Cardiac fibroblast (primary cell): Measurements from ENCODE around the gene EDARADD.
"Not testable (repeated sequence)": the region's sequence is repeated elsewhere in the genome, so short reads cannot be mapped to it uniquely, and the experiment has no call there.

Experiments
- DNase-seq, 2 donors: peaks; one replicate each; pipeline versions ENCODE4 v3.0.0 to v3.0.0-alpha.2; 2010; ENCODE audit warnings: low read depth in 2 of 2
- H3K4me3 ChIP-seq, 2 donors: replicated peaks in 1 of 2; 1 replicate in 1 of 2; 2 replicates in 1 of 2; pipeline ENCODE4 v1.5.1; 2011; ENCODE audit warnings: low read depth in 2 of 2, low read length in 2 of 2, mild to moderate bottlenecking in 2 of 2, moderate library complexity in 1 of 2
- TF ChIP-seq, protein P1 (sequence below): IDR thresholded peaks from one replicate; pipeline ENCODE4 v1.5.1; 2011; ENCODE audit warnings: low read depth, mild to moderate bottlenecking, low read length, inconsistent platforms

Gene EDARADD

GRCh38 chr1:236354330-236355147 lies 39.5 kb upstream of the EDARADD start:
- no peak overlapping the region for H3K4me3 ChIP-seq
- TF ChIP-seq, protein P1, sequence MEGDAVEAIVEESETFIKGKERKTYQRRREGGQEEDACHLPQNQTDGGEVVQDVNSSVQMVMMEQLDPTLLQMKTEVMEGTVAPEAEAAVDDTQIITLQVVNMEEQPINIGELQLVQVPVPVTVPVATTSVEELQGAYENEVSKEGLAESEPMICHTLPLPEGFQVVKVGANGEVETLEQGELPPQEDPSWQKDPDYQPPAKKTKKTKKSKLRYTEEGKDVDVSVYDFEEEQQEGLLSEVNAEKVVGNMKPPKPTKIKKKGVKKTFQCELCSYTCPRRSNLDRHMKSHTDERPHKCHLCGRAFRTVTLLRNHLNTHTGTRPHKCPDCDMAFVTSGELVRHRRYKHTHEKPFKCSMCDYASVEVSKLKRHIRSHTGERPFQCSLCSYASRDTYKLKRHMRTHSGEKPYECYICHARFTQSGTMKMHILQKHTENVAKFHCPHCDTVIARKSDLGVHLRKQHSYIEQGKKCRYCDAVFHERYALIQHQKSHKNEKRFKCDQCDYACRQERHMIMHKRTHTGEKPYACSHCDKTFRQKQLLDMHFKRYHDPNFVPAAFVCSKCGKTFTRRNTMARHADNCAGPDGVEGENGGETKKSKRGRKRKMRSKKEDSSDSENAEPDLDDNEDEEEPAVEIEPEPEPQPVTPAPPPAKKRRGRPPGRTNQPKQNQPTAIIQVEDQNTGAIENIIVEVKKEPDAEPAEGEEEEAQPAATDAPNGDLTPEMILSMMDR: no peak
- DNase-seq: peak; percentile 14 to 85

- no peak for DNase-seq
- TF ChIP-seq, protein P1: no peak
- H3K4me3 ChIP-seq: no peak overlapping the region
These were observed 37.9 kb upstream of the EDARADD start for GRCh38 chr1:236356141-236356540.

DNA sequence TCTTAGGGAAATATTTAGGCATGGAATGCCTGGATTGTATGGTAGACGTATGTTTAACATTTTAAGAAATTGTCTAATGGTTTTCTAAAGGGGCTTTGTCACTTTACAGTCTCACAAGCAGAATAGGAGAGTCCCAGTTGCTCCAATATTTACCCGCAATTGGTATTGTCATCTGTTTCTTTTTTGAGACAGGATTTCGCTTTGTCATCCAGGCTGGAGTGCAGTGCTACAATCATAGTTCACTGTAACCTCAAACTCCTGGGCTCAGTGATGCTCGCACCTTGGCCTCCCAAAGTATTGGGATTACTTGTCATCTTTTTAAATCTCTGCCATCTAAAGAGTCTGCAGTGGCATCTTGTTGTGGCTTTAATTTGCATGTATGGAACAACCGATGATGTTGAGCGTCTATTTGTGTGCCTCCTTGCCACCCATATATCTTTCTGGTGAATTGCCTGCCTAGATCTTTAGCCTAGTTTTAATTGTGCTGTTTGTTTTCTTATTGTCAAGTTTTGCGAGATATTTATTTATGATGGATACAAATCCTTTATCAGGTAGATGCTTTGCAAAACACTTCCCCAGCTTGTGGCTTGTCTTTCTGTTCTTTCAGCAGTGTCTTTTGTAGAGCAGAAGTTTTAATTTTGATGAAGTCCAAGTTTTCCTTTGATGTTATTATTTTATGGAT lies 32.0 kb upstream of the EDARADD start:
- TF ChIP-seq, protein P1: no peak
- DNase-seq: no peak

DNA sequence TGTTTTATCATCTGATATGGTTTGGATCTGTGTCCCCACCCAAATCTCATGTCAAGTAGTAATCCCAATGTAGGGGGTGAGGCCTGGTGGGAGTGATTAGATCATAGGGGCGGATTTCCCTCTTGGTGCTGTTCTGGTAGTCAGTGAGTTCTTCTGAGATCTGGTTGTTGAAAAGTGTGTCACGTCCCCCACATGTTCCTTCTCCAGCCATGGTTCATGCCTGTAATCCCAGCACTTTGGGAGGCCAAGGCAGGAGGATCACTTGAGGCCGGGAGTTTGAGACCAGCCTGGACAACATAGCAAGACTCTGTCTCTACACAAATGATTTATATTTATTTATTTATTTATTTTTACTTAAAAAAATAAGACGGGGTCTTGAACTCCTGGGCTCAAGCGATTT lies 30.8 kb upstream of the EDARADD start:
- DNase-seq: no peak
- TF ChIP-seq, protein P1: no peak
- no peak overlapping the region for H3K4me3 ChIP-seq

More for the DNA sequence above, 32.0 kb upstream of the EDARADD start:
- no peak overlapping the region for H3K4me3 ChIP-seq

GRCh38 chr1:236365999-236366570 lies 28.0 kb upstream of the EDARADD start:
- TF ChIP-seq, protein P1: no peak
- no peak overlapping the region for H3K4me3 ChIP-seq
- no peak for DNase-seq

GRCh38 chr1:236366681-236367080 lies 27.4 kb upstream of the EDARADD start:
- not testable (repeated sequence) for DNase-seq

DNA sequence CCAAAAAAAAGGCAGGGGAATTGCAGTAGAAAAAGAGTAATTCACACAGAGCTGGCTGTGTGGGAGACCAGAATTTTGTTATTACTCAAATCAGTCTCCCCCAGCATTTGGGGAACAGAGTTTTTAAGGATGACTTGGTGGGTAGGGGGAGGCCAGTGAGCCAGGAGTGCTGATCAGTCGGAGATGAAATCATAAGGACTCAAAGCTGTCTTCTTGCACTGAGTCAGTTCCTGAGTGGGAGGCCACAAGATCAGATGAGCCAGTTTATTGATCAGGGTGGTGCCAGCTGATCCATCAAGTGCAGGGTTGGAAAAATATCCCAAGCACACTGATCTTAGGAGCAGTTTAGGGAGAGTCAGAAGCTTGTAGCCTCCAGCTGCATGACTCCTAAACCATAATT lies 23.7 kb upstream of the EDARADD start:
- no peak overlapping the region for H3K4me3 ChIP-seq
- no peak for DNase-seq
- TF ChIP-seq, protein P1: no peak

More at GRCh38 chr1:236366681-236367080, 27.4 kb upstream of the EDARADD start:
- not testable (repeated sequence) for H3K4me3 ChIP-seq
